ENCODE data around the gene MAP1LC3C. TPM values are rescaled to one million over a fixed set of nuclear protein-coding genes. Genes with fewer than 3 reads are reported as not detected.

Gene MAP1LC3C
- polyA plus RNA-seq, 1 donor from 2014 or later = 0.50 TPM

GRCh38 chr1:241963722-241964121, 35.2 kb downstream of the MAP1LC3C start:
- Histone ChIP-seq H2AFZ (ENCODE audit: low read depth, low read length) (no peak overlapping the region), H3K9me3 (ENCODE audit: low read length) (no peaks in the 10 kb centered on the region), H3K9me2 (ENCODE audit: insufficient read depth, low read length) (no peaks in the 10 kb centered on the region), H3K4me2 (ENCODE audit: low read length) (no peak overlapping the region), H3K27me3 (ENCODE audit: insufficient read depth, low read depth, low read length) (no peaks in the 10 kb centered on the region), H3K4me3 (ENCODE audit: low read length) (no peak overlapping the region), H4K20me1 (ENCODE audit: insufficient read depth) (no peaks in the 10 kb centered on the region), H3K27ac (ENCODE audit: low read length) (no peak overlapping the region), H3K36me3 (ENCODE audit: insufficient read depth, low read length) (no peaks in the 10 kb centered on the region), H3F3A (ENCODE audit: insufficient read depth, low read length, poor library complexity, severe bottlenecking) (no peaks in the 10 kb centered on the region), H3K79me2 (replicated peaks; ENCODE audit: insufficient read depth, low read length) (no peaks in the 10 kb centered on the region), H3K9ac (ENCODE audit: low read length) (no peak overlapping the region)
- no peak for TF ChIP-seq SMC3 (conservative IDR thresholded peaks at IDR 0.05; ENCODE audit: poor library complexity)

- Histone ChIP-seq H3K9ac (ENCODE audit: low read length) (no peak overlapping the region), H3K9me2 (ENCODE audit: insufficient read depth, low read length) (no peaks in the 10 kb centered on the region), H4K20me1 (ENCODE audit: insufficient read depth) (no peaks in the 10 kb centered on the region)
Observed at GRCh38 chr1:241962153-241962552, 36.7 kb downstream of the MAP1LC3C start.

More at GRCh38 chr1:241962153-241962552, 36.7 kb downstream of the MAP1LC3C start:
- no peak overlapping the region for H3K4me3 ChIP-seq (ENCODE audit: low read length)
- H3K79me2 ChIP-seq (replicated peaks; ENCODE audit: insufficient read depth, low read length) = no peaks in the 10 kb centered on the region
- no peaks in the 10 kb centered on the region for H3F3A ChIP-seq (ENCODE audit: insufficient read depth, low read length, poor library complexity, severe bottlenecking)
- no peak overlapping the region for H3K27ac ChIP-seq (ENCODE audit: low read length)
- TF ChIP-seq CTCF (IDR thresholded peaks at IDR 0.05; ENCODE audit: poor library complexity, severe bottlenecking) = no peak
- TF ChIP-seq TAF1 (IDR thresholded peaks at IDR 0.05; ENCODE audit: low read depth) = no peak
- no peak for TF ChIP-seq POLR2AphosphoS5 (IDR thresholded peaks at IDR 0.05)
- no peak for TF ChIP-seq REST (IDR thresholded peaks at IDR 0.05; ENCODE audit: borderline replicate concordance)
- no peak for TF ChIP-seq RAD21 (conservative IDR thresholded peaks at IDR 0.05)
- TF ChIP-seq SMC3 (conservative IDR thresholded peaks at IDR 0.05; ENCODE audit: poor library complexity) = no peak
- no peak overlapping the region for H3K4me2 ChIP-seq (ENCODE audit: low read length)
- no peaks in the 10 kb centered on the region for H3K27me3 ChIP-seq (ENCODE audit: insufficient read depth, low read depth, low read length)
- no peak overlapping the region for H2AFZ ChIP-seq (ENCODE audit: low read depth, low read length)
- H3K9me3 ChIP-seq (ENCODE audit: low read length) = no peaks in the 10 kb centered on the region
- H3K36me3 ChIP-seq (ENCODE audit: insufficient read depth, low read length) = no peaks in the 10 kb centered on the region

Measured in neural cell (in vitro differentiated cells).